Thyroid gland (tissue), 4 donors: ENCODE data around the gene SECISBP2L. TPM values are rescaled to one million over a fixed set of nuclear protein-coding genes. Genes with fewer than 3 reads are reported as not detected.

Experiments
- DNase-seq, 2 donors: peaks; one replicate each; pipeline ENCODE4 v3.0.0-alpha.2; 2019
- H3K27ac ChIP-seq, 3 donors: fragments of 200-600 bp; sonication (generic); 1 replicate in 2 of 3; 2 replicates in 1 of 3; pipeline ENCODE4 v1.5.1; 2016 to 2019; ENCODE audit warnings: mild to moderate bottlenecking in 1 of 3, moderate library complexity in 1 of 3
- H3K27me3 ChIP-seq: fragments of 200-600 bp; sonication (generic); one replicate; pipeline ENCODE4 v1.5.1; 2019
- H3K36me3 ChIP-seq, 2 donors: fragments of 200-600 bp; sonication (generic); one replicate each; pipeline ENCODE4 v1.5.1; 2016 to 2019
- H3K4me1 ChIP-seq, 2 donors: fragments of 200-600 bp; sonication (generic); one replicate each; pipeline ENCODE4 v1.5.1; 2017 to 2019
- H3K4me3 ChIP-seq, 3 donors: fragments of 200-600 bp; sonication (generic); replicated peaks in 1 of 3; 1 replicate in 2 of 3; 2 replicates in 1 of 3; pipeline ENCODE4 v1.5.1; 2016; ENCODE audit warnings: mild to moderate bottlenecking in 1 of 3
- H3K9me3 ChIP-seq: fragments of 200-600 bp; sonication (generic); one replicate; pipeline ENCODE4 v1.5.1; 2017
- CTCF ChIP-seq, 6 experiments: fragments of 200-600 bp in 3 of 6; fragments of 450-650 bp in 3 of 6; sonication (generic) in 3 of 6; IDR thresholded peaks; one replicate each; pipeline ENCODE4 v1.5.1; 2016 to 2019; ENCODE audit warnings: antibody characterized with exemption in 6 of 6, mild to moderate bottlenecking in 2 of 6, inconsistent platforms in 1 of 6, moderate library complexity in 1 of 6
- POLR2A ChIP-seq, 2 donors: fragments of 450-650 bp; IDR thresholded peaks; one replicate each; pipeline ENCODE4 v1.6.1; 2017; ENCODE audit warnings: antibody characterized with exemption in 2 of 2, mild to moderate bottlenecking in 2 of 2, moderate library complexity in 1 of 2
- WGBS, 2 donors: methylation state at CpG; one replicate each; pipeline ENCODE4 v1.1.5; 2017; 5-methylcytosine and 5-hydroxymethylcytosine counted together
- intact Hi-C: fragments of 100-400 bp; cut with DNase I; formaldehyde crosslinking; loops from one replicate; pipeline ENCODE4 v1.15.1; 2023
- total RNA-seq, 4 donors: library from RNA; depleted of rRNA; stranded (reverse); fragments of >200 nt; gene quantifications; one replicate each; pipeline ENCODE4 v1.2.3, GENCODE V29; 2016

Gene SECISBP2L
- total RNA-seq, 4 donors from 2014 or later: 53.9 to 88.8 (median 60.9) TPM

GRCh38 chr15:49031804-49032203 lies 14.4 kb downstream of the SECISBP2L start:
- 93% methylated on average over 2 of the region's 2 CpGs for WGBS, 2 donors
- DNase-seq: no peak
- intact Hi-C loops: no loop called here
- H3K27ac ChIP-seq: no peak overlapping the region
- TF ChIP-seq CTCF (IDR thresholded peaks at IDR 0.05) (no peak), POLR2A (IDR thresholded peaks at IDR 0.05) (no peak)
- H3K9me3 ChIP-seq: no peaks in the 10 kb centered on the region
- H3K27me3 ChIP-seq: no peaks in the 10 kb centered on the region
- no peak overlapping the region for H3K4me3 ChIP-seq
- no peaks in the 10 kb centered on the region for H3K4me1 ChIP-seq
- peaks cover 7 to 13% of the 10 kb centered on the region in 2 donors for H3K36me3 ChIP-seq

- no peak overlapping the region for H3K27ac ChIP-seq
- peaks cover 9 to 20% of the 10 kb centered on the region in 2 donors for H3K36me3 ChIP-seq
Observed at GRCh38 chr15:49026700-49027099, 19.5 kb downstream of the SECISBP2L start.

GRCh38 chr15:49024840-49025239 lies 21.4 kb downstream of the SECISBP2L start:
- no peaks in the 10 kb centered on the region for H3K9me3 ChIP-seq
- TF ChIP-seq POLR2A (IDR thresholded peaks at IDR 0.05): no peak
- no peak for TF ChIP-seq CTCF (IDR thresholded peaks at IDR 0.05)
- no peak overlapping the region for H3K4me3 ChIP-seq
- peaks cover 9 to 21% of the 10 kb centered on the region in 2 donors for H3K36me3 ChIP-seq
- H3K27ac ChIP-seq: no peak overlapping the region
- H3K4me1 ChIP-seq: no peaks in the 10 kb centered on the region
- no peaks in the 10 kb centered on the region for H3K27me3 ChIP-seq
- DNase-seq: no peak
- WGBS, 2 donors: 94 to 97% methylated on average over 1 of the region's 1 CpG
- intact Hi-C loops: no loop called here

More at GRCh38 chr15:49026700-49027099, 19.5 kb downstream of the SECISBP2L start:
- WGBS, 2 donors: 95 to 98% methylated on average over 1 of the region's 1 CpG
- no peaks in the 10 kb centered on the region for H3K4me1 ChIP-seq
- intact Hi-C loops: no loop called here
- no peak overlapping the region for H3K4me3 ChIP-seq
- H3K27me3 ChIP-seq: no peaks in the 10 kb centered on the region
- DNase-seq: no peak
- TF ChIP-seq POLR2A (IDR thresholded peaks at IDR 0.05) (no peak), CTCF (IDR thresholded peaks at IDR 0.05) (no peak)
- H3K9me3 ChIP-seq: no peaks in the 10 kb centered on the region

- Histone ChIP-seq H3K27ac (no peak overlapping the region), H3K36me3 (peaks cover 9 to 20% of the 10 kb centered on the region in 2 donors), H3K9me3 (no peaks in the 10 kb centered on the region), H3K4me1 (no peaks in the 10 kb centered on the region), H3K27me3 (no peaks in the 10 kb centered on the region), H3K4me3 (no peak overlapping the region)
- no peak for TF ChIP-seq CTCF (IDR thresholded peaks at IDR 0.05)
- TF ChIP-seq POLR2A (IDR thresholded peaks at IDR 0.05): no peak
- no peak for DNase-seq
- 87 to 93% methylated on average over 3 of the region's 3 CpGs for WGBS, 2 donors
- intact Hi-C loops: no loop called here
Observed at GRCh38 chr15:49023354-49023753, 22.9 kb downstream of the SECISBP2L start.

- intact Hi-C loops: no loop called here
- H3K36me3 ChIP-seq: peaks cover 33 to 36% of the 10 kb centered on the region in 2 donors
- no peak for DNase-seq
Observed at GRCh38 chr15:49015896-49016295, 30.4 kb downstream of the SECISBP2L start.

More at GRCh38 chr15:49015896-49016295, 30.4 kb downstream of the SECISBP2L start:
- H3K4me3 ChIP-seq: no peak overlapping the region
- 82 to 86% methylated on average over 2 of the region's 2 CpGs for WGBS, 2 donors
- H3K9me3 ChIP-seq: no peaks in the 10 kb centered on the region
- H3K4me1 ChIP-seq: no peaks in the 10 kb centered on the region
- TF ChIP-seq CTCF (IDR thresholded peaks at IDR 0.05) (no peak), POLR2A (IDR thresholded peaks at IDR 0.05) (no peak)
- H3K27ac ChIP-seq: no peak overlapping the region
- H3K27me3 ChIP-seq: no peaks in the 10 kb centered on the region
